Measurements from ENCODE around the gene TICRR. TPM values are rescaled to one million over a fixed set of nuclear protein-coding genes. Genes with fewer than 3 reads are reported as not detected.
A peak's percentile ranks its signal among the peaks of the same experiment; 100 is the strongest.

Gene TICRR
- total RNA-seq, 1 experiment from 2014 or later, result 45.2 TPM

DNA sequence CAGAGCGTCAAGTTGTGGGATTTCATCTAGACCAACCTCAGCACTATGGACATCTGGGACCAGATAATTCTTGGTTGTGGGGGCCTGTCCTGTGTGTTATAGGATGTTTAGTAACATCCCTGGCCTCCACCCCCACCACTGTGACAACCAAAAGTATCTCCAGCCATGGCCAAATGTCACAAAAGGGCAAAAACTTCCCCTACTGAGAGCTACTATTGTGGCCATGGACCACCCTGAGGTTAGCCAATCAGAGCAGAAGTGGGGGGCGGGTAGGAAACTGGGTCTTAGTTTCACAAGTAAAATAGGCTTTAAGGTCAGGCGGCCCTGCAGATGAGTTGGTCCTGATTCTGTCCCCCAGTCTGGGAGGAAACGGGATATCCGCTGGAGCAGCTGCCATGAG lies 54.6 kb downstream of the TICRR start:
- Mint-ChIP-seq H3K4me1 (ENCODE audit: low read depth, unreplicated experiment) (no peaks in the 10 kb centered on the region), H3K9me3 (ENCODE audit: low read depth, unreplicated experiment) (peaks cover 2% of the 10 kb centered on the region), H3K36me3 (ENCODE audit: insufficient read depth, unreplicated experiment) (peaks cover 53% of the 10 kb centered on the region), H3K27ac (ENCODE audit: unreplicated experiment) (no peak overlapping the region), H3K27me3 (ENCODE audit: unreplicated experiment) (no peaks in the 10 kb centered on the region), H3K4me3 (ENCODE audit: low read depth, unreplicated experiment) (no peak overlapping the region)
- DNase-seq, result no peak
- CTCF ChIA-PET, result no interaction called here
- intact Hi-C loops (cut with micrococcal nuclease; ENCODE audit: unreplicated experiment), result no loop called here
- TF ChIP-seq, protein P1, sequence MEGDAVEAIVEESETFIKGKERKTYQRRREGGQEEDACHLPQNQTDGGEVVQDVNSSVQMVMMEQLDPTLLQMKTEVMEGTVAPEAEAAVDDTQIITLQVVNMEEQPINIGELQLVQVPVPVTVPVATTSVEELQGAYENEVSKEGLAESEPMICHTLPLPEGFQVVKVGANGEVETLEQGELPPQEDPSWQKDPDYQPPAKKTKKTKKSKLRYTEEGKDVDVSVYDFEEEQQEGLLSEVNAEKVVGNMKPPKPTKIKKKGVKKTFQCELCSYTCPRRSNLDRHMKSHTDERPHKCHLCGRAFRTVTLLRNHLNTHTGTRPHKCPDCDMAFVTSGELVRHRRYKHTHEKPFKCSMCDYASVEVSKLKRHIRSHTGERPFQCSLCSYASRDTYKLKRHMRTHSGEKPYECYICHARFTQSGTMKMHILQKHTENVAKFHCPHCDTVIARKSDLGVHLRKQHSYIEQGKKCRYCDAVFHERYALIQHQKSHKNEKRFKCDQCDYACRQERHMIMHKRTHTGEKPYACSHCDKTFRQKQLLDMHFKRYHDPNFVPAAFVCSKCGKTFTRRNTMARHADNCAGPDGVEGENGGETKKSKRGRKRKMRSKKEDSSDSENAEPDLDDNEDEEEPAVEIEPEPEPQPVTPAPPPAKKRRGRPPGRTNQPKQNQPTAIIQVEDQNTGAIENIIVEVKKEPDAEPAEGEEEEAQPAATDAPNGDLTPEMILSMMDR (IDR thresholded peaks at IDR 0.05; ENCODE audit: unreplicated experiment), result no peak
- BruUV-seq (replicated peaks), result no TSS peak

DNA sequence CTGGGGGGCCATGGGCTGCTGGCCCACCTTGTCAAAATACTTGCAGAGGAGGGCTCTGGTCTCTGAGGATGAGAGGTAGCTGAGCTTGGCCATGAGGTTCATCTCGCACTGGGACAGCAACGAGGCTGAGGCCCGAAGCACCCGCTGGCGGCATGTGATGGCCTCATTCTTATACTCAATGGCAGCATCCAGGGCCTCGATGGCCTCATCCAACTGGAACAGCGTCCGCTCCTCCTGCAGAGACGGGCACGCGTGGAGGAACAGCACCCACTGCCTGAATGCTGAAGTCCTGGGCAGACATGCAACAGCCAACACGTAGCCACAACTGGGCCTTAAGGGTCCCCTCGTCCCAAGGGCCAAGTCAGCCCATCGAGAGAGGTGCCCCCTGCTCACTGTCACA lies 55.0 kb downstream of the TICRR start:
- CTCF ChIA-PET, result no interaction called here
- DNase-seq, result no peak
- Mint-ChIP-seq H3K4me1 (ENCODE audit: low read depth, unreplicated experiment) (no peaks in the 10 kb centered on the region), H3K27ac (ENCODE audit: unreplicated experiment) (no peak overlapping the region), H3K9me3 (ENCODE audit: low read depth, unreplicated experiment) (peaks cover 4% of the 10 kb centered on the region), H3K36me3 (ENCODE audit: insufficient read depth, unreplicated experiment) (peaks cover 53% of the 10 kb centered on the region), H3K4me3 (ENCODE audit: low read depth, unreplicated experiment) (no peak overlapping the region), H3K27me3 (ENCODE audit: unreplicated experiment) (no peaks in the 10 kb centered on the region)
- intact Hi-C loops (cut with micrococcal nuclease; ENCODE audit: unreplicated experiment), result no loop called here
- TF ChIP-seq, protein P1 (IDR thresholded peaks at IDR 0.05; ENCODE audit: unreplicated experiment), result no peak
- no TSS peak for BruUV-seq (replicated peaks)

GRCh38 chr15:89630974-89631901 lies 56.0 kb downstream of the TICRR start:
- TF ChIP-seq, protein P1 (IDR thresholded peaks at IDR 0.05; ENCODE audit: unreplicated experiment), result no peak
- no peaks in the 10 kb centered on the region for H3K4me1 Mint-ChIP-seq (ENCODE audit: low read depth, unreplicated experiment)
- H3K36me3 Mint-ChIP-seq (ENCODE audit: insufficient read depth, unreplicated experiment), result peaks cover 47% of the 10 kb centered on the region

DNA sequence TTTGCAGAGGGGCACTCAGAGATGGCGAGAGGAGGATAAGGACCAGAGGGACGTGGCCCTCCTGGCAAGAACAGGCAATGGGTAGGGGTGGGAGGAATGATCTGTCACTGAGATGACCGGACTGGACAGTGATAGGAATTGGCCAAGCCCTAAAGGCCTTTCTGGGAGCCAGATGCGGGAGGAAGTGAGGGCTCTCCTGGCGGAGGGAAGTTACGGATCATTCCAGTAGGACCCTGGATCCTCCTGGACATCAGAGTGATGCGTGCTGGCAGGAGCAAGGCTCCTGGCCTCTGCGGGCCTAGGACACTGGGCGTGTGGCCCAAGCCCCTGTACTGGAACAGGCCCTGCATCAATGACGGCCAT lies 56.6 kb downstream of the TICRR start:
- Mint-ChIP-seq H3K27me3 (ENCODE audit: unreplicated experiment) (no peaks in the 10 kb centered on the region), H3K27ac (ENCODE audit: unreplicated experiment) (peak overlapping the region; percentile 25), H3K4me1 (ENCODE audit: low read depth, unreplicated experiment) (no peaks in the 10 kb centered on the region), H3K36me3 (ENCODE audit: insufficient read depth, unreplicated experiment) (peaks cover 46% of the 10 kb centered on the region), H3K4me3 (ENCODE audit: low read depth, unreplicated experiment) (no peak overlapping the region), H3K9me3 (ENCODE audit: low read depth, unreplicated experiment) (peaks cover 6% of the 10 kb centered on the region)
- TF ChIP-seq, protein P1 (IDR thresholded peaks at IDR 0.05; ENCODE audit: unreplicated experiment), result no peak
- CTCF ChIA-PET, result no interaction called here
- intact Hi-C loops (cut with micrococcal nuclease; ENCODE audit: unreplicated experiment), result no loop called here
- no TSS peak for BruUV-seq (replicated peaks)
- no peak for DNase-seq

More at GRCh38 chr15:89630974-89631901, 56.0 kb downstream of the TICRR start:
- Mint-ChIP-seq H3K9me3 (ENCODE audit: low read depth, unreplicated experiment) (peaks cover 6% of the 10 kb centered on the region), H3K27ac (ENCODE audit: unreplicated experiment) (peak overlapping the region; percentile 25), H3K4me3 (ENCODE audit: low read depth, unreplicated experiment) (no peak overlapping the region), H3K27me3 (ENCODE audit: unreplicated experiment) (no peaks in the 10 kb centered on the region)
- intact Hi-C loops (cut with micrococcal nuclease; ENCODE audit: unreplicated experiment), result no loop called here
- no peak for DNase-seq
- CTCF ChIA-PET, result no interaction called here
- BruUV-seq (replicated peaks), result no TSS peak
